Measurements from ENCODE around the gene SAMSN1.

Gene SAMSN1

DNA sequence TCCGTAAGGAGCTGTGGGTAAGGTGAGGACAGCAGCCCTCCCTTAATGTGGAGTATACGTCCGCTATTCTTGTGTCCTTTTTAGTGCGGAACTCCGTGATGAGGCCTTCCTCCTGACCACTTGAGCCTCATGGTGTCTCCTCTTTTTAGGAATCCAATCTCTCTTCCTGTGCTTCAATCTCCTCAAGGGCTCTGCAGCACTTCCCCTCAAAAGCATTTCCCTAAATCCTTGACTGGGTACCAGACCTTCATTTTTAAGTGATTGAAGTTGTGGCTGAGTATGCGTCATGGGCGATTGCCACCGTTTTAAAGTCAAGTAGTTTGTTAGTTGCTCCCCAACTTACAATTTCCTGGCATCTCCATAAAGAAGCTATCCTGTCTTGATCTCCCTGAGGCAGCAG, 62.8 kb downstream of the SAMSN1 start (continued):
- TF ChIP-seq, protein P1, sequence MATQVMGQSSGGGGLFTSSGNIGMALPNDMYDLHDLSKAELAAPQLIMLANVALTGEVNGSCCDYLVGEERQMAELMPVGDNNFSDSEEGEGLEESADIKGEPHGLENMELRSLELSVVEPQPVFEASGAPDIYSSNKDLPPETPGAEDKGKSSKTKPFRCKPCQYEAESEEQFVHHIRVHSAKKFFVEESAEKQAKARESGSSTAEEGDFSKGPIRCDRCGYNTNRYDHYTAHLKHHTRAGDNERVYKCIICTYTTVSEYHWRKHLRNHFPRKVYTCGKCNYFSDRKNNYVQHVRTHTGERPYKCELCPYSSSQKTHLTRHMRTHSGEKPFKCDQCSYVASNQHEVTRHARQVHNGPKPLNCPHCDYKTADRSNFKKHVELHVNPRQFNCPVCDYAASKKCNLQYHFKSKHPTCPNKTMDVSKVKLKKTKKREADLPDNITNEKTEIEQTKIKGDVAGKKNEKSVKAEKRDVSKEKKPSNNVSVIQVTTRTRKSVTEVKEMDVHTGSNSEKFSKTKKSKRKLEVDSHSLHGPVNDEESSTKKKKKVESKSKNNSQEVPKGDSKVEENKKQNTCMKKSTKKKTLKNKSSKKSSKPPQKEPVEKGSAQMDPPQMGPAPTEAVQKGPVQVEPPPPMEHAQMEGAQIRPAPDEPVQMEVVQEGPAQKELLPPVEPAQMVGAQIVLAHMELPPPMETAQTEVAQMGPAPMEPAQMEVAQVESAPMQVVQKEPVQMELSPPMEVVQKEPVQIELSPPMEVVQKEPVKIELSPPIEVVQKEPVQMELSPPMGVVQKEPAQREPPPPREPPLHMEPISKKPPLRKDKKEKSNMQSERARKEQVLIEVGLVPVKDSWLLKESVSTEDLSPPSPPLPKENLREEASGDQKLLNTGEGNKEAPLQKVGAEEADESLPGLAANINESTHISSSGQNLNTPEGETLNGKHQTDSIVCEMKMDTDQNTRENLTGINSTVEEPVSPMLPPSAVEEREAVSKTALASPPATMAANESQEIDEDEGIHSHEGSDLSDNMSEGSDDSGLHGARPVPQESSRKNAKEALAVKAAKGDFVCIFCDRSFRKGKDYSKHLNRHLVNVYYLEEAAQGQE (tag by site-specific recombination; IDR thresholded peaks at IDR 0.05): no peak
- TF ChIP-seq ZNF621 (tag by site-specific recombination; IDR thresholded peaks at IDR 0.05) (no peak), ZNF610 (tag by site-specific recombination; IDR thresholded peaks at IDR 0.05; ENCODE audit: borderline replicate concordance) (no peak)

DNA sequence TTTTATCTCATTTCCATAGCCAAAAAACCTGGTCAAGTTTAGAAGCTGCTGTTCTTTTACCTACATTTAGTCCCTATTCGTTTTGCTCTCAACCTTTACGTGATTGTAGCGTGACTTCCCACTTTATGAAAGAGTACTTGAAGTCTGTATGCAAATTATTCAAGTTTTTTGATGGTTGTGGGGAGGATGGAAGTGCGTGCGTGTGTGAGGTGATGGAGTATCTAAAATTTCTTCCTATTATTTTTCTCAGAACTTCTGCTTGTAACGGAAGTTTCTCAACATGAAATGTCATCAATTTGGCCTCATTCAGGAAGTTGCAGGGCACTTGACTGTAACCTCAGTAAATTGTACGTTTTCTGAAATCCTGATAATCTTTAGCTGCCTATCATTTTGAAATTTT, 64.0 kb downstream of the SAMSN1 start:
- no peaks in the 10 kb centered on the region for H3K36me3 ChIP-seq (ENCODE audit: control insufficient read depth in 2 of 2, insufficient read depth in 1 of 2, low read length in 2 of 2)
- no peak overlapping the region for H3K27ac ChIP-seq (ENCODE audit: extremely low read depth, low read depth, low read length)
- ChIA-PET CTCF (no interaction called here), POLR2A (no interaction called here)
- TF ChIP-seq, protein P2, sequence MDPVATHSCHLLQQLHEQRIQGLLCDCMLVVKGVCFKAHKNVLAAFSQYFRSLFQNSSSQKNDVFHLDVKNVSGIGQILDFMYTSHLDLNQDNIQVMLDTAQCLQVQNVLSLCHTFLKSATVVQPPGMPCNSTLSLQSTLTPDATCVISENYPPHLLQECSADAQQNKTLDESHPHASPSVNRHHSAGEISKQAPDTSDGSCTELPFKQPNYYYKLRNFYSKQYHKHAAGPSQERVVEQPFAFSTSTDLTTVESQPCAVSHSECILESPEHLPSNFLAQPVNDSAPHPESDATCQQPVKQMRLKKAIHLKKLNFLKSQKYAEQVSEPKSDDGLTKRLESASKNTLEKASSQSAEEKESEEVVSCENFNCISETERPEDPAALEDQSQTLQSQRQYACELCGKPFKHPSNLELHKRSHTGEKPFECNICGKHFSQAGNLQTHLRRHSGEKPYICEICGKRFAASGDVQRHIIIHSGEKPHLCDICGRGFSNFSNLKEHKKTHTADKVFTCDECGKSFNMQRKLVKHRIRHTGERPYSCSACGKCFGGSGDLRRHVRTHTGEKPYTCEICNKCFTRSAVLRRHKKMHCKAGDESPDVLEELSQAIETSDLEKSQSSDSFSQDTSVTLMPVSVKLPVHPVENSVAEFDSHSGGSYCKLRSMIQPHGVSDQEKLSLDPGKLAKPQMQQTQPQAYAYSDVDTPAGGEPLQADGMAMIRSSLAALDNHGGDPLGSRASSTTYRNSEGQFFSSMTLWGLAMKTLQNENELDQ (tag by site-specific recombination; IDR thresholded peaks at IDR 0.05; ENCODE audit: low read depth): no peak
- TF ChIP-seq, protein P3, sequence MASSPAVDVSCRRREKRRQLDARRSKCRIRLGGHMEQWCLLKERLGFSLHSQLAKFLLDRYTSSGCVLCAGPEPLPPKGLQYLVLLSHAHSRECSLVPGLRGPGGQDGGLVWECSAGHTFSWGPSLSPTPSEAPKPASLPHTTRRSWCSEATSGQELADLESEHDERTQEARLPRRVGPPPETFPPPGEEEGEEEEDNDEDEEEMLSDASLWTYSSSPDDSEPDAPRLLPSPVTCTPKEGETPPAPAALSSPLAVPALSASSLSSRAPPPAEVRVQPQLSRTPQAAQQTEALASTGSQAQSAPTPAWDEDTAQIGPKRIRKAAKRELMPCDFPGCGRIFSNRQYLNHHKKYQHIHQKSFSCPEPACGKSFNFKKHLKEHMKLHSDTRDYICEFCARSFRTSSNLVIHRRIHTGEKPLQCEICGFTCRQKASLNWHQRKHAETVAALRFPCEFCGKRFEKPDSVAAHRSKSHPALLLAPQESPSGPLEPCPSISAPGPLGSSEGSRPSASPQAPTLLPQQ (tag by site-specific recombination; IDR thresholded peaks at IDR 0.05): no peak
- TF ChIP-seq, protein P4, sequence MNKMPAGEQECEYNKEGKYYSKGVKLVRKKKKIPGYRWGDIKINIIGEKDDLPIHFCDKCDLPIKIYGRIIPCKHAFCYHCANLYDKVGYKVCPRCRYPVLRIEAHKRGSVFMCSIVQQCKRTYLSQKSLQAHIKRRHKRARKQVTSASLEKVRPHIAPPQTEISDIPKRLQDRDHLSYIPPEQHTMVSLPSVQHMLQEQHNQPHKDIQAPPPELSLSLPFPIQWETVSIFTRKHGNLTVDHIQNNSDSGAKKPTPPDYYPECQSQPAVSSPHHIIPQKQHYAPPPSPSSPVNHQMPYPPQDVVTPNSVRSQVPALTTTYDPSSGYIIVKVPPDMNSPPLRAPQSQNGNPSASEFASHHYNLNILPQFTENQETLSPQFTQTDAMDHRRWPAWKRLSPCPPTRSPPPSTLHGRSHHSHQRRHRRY (tag by site-specific recombination; IDR thresholded peaks at IDR 0.05): no peak
- no peak for TF ChIP-seq ZNF426 (tag by site-specific recombination; IDR thresholded peaks at IDR 0.05)
- TF ChIP-seq OSR2 (tag by site-specific recombination; IDR thresholded peaks at IDR 0.05): no peak
- no peak for TF ChIP-seq GLIS2 (tag by site-specific recombination; IDR thresholded peaks at IDR 0.05)
- TF ChIP-seq ZNF155 (tag by site-specific recombination; IDR thresholded peaks at IDR 0.05): no peak
- TF ChIP-seq IKZF3 (tag by site-specific recombination; IDR thresholded peaks at IDR 0.05): no peak
- TF ChIP-seq, protein P5, sequence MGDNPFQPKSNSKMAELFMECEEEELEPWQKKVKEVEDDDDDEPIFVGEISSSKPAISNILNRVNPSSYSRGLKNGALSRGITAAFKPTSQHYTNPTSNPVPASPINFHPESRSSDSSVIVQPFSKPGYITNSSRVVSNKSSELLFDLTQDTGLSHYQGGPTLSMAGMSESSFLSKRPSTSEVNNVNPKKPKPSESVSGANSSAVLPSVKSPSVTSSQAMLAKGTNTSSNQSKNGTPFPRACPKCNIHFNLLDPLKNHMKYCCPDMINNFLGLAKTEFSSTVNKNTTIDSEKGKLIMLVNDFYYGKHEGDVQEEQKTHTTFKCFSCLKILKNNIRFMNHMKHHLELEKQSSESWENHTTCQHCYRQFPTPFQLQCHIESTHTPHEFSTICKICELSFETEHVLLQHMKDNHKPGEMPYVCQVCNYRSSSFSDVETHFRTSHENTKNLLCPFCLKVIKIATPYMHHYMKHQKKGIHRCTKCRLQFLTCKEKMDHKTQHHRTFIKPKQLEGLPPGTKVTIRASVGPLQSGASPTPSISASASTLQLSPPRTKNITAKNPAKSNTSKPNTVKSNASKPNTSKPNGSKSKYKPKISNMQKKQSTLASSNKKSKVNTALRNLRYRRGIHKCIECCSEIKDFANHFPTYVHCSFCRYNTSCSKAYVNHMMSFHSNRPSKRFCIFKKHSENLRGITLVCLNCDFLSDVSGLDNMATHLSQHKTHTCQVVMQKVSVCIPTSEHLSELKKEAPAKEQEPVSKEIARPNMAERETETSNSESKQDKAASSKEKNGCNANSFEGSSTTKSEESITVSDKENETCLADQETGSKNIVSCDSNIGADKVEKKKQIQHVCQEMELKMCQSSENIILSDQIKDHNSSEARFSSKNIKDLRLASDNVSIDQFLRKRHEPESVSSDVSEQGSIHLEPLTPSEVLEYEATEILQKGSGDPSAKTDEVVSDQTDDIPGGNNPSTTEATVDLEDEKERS (tag by site-specific recombination; IDR thresholded peaks at IDR 0.05): no peak
- no peak for TF ChIP-seq ZNF510 (tag by site-specific recombination; IDR thresholded peaks at IDR 0.05; ENCODE audit: insufficient replicate concordance)
- TF ChIP-seq ZNF785 (tag by site-specific recombination; IDR thresholded peaks at IDR 0.05): no peak
- TF ChIP-seq ZNF658 (tag by site-specific recombination; IDR thresholded peaks at IDR 0.05): no peak
- no peak for TF ChIP-seq ZNF629 (tag by site-specific recombination; IDR thresholded peaks at IDR 0.05)
- no peak for TF ChIP-seq ZNF423 (tag by site-specific recombination; IDR thresholded peaks at IDR 0.05)
- TF ChIP-seq ZNF174 (tag by site-specific recombination; IDR thresholded peaks at IDR 0.05): no peak
- H3K4me1 ChIP-seq (ENCODE audit: control insufficient read depth, insufficient read depth, low read length): no peaks in the 10 kb centered on the region
- no peaks in the 10 kb centered on the region for H3K9me3 ChIP-seq (ENCODE audit: control insufficient read depth, insufficient read depth, low read depth, low read length)
- no peak overlapping the region for H3K4me3 ChIP-seq (ENCODE audit: low read depth, low read length)
